GM21717 (cell line): ENCODE data around the gene SFXN2.
"Not testable (repeated sequence)": the region's sequence is repeated elsewhere in the genome, so short reads cannot be mapped to it uniquely, and the experiment has no call there.

Experiments used
- ATAC-seq: cut with Tn5 transposase; IDR thresholded peaks from one replicate; pipeline ENCODE4 v1.9.1; 2021; ENCODE audit warnings: mild to moderate bottlenecking, moderate library complexity; ENCODE audit not compliant: unreplicated experiment

Gene SFXN2

GRCh38 chr10:102679596-102679995 lies 34.8 kb upstream of the SFXN2 start:
- no peak for ATAC-seq

- no peak for ATAC-seq
These were observed 32.7 kb upstream of the SFXN2 start for GRCh38 chr10:102681696-102682095.

- ATAC-seq, result no peak
These were observed 32.0 kb upstream of the SFXN2 start for GRCh38 chr10:102682416-102682815.

GRCh38 chr10:102682981-102683380 lies 31.5 kb upstream of the SFXN2 start:
- ATAC-seq, result no peak

- no peak for ATAC-seq
These were observed 30.7 kb upstream of the SFXN2 start for GRCh38 chr10:102683736-102684135.

GRCh38 chr10:102691285-102692066 lies 23.0 kb upstream of the SFXN2 start:
- ATAC-seq, result no peak

- not testable (repeated sequence) for ATAC-seq
These were observed 19.0 kb upstream of the SFXN2 start for GRCh38 chr10:102695401-102695800.

- no peak for ATAC-seq
These were observed 17.7 kb upstream of the SFXN2 start for GRCh38 chr10:102696736-102697135.

GRCh38 chr10:102698894-102699293 lies 15.5 kb upstream of the SFXN2 start:
- no peak for ATAC-seq

GRCh38 chr10:102701272-102701671 lies 13.2 kb upstream of the SFXN2 start:
- ATAC-seq, result no peak

GRCh38 chr10:102701796-102702195 lies 12.6 kb upstream of the SFXN2 start:
- no peak for ATAC-seq

- ATAC-seq, result no peak
These were observed 11.7 kb upstream of the SFXN2 start for GRCh38 chr10:102702742-102703141.

GRCh38 chr10:102704915-102705314 lies 9.5 kb upstream of the SFXN2 start:
- no peak for ATAC-seq

GRCh38 chr10:102705531-102705930 lies 8.9 kb upstream of the SFXN2 start:
- ATAC-seq, result no peak

GRCh38 chr10:102710609-102711008 lies 3.8 kb upstream of the SFXN2 start:
- ATAC-seq, result no peak

- ATAC-seq, result no peak
These were observed 2.3 kb upstream of the SFXN2 start for GRCh38 chr10:102712089-102712488.

- ATAC-seq, result no peak
These were observed 1.4 kb upstream of the SFXN2 start for GRCh38 chr10:102712843-102713538.

GRCh38 chr10:102713539-102713813 lies 960 bp upstream of the SFXN2 start:
- no peak for ATAC-seq

- ATAC-seq, result peak; percentile 74
These were observed 419 bp upstream of the SFXN2 start, which contains the start of gene ARL3 for GRCh38 chr10:102713814-102714620. Gene ARL3, minus strand, starts transcription at chr10:102714397. Its CDS starts 122 bp downstream, at chr10:102714275.

- ATAC-seq, result no peak
These were observed 1.4 kb downstream of the SFXN2 start for GRCh38 chr10:102715880-102716279.

- ATAC-seq, result not testable (repeated sequence)
These were observed 2.6 kb downstream of the SFXN2 start for GRCh38 chr10:102716900-102717565.
